Pancreas (tissue), 10 donors: ENCODE results near the gene KRTAP10-7. TPM values are rescaled to one million over a fixed set of nuclear protein-coding genes. Genes with fewer than 3 reads are reported as not detected.
"Not testable (repeated sequence)": the region's sequence is repeated elsewhere in the genome, so short reads cannot be mapped to it uniquely, and the experiment has no call there.

Experiments
- ATAC-seq, 4 donors: fragments of 200-7000 bp; cut with Tn5 transposase; one replicate each; pipeline versions ENCODE4 v1.8.0 to v1.9.1; 2020; ENCODE audit warnings: mild to moderate bottlenecking in 4 of 4, moderate library complexity in 4 of 4
- DNase-seq, 6 donors: peaks; one replicate each; pipeline ENCODE4 v3.0.0-alpha.2; 2020
- FAIRE-seq: peaks from 2 replicates; lab custom pipeline; 2012; peaks lifted over from hg19 to GRCh38; lab: Jason Lieb, UNC
- H3K27ac ChIP-seq, 4 donors: fragments of 200-600 bp; sonication (generic); 1 replicate in 3 of 4; 2 replicates in 1 of 4; pipeline versions ENCODE4 v1.5.0 to v1.8.0; 2020
- H3K27me3 ChIP-seq, 4 donors: fragments of 200-600 bp; one replicate each; pipeline ENCODE4 v1.8.0; 2021
- H3K36me3 ChIP-seq, 3 donors: fragments of 200-600 bp; sonication (generic) in 1 of 3; one replicate each; pipeline versions ENCODE4 v1.5.0 to v1.8.0; 2020 to 2021
- H3K4me1 ChIP-seq, 3 donors: fragments of 200-600 bp; one replicate each; pipeline ENCODE4 v1.8.0; 2021
- H3K4me3 ChIP-seq, 4 donors: fragments of 200-600 bp; sonication (generic) in 2 of 4; one replicate each; pipeline versions ENCODE4 v1.5.0 to v1.8.0; 2020 to 2021
- H3K9me3 ChIP-seq, 4 donors: fragments of 200-600 bp; one replicate each; pipeline ENCODE4 v1.8.0; 2021
- CTCF ChIP-seq, 4 donors: fragments of 200-600 bp; sonication (generic) in 3 of 4; IDR thresholded peaks; one replicate each; pipeline versions ENCODE4 v1.5.0 to v1.8.0; 2021; ENCODE audit warnings: antibody characterized with exemption in 4 of 4
- WGBS, 2 donors: extraction: QIAGEN DNeasy Blood & Tissue Kit; methylation state at CpG; one replicate each; pipeline ENCODE4 v1.1.7; 2013; 5-methylcytosine and 5-hydroxymethylcytosine counted together
- intact Hi-C, 3 donors: fragments of 100-400 bp; cut with DNase I; formaldehyde crosslinking; loops; one replicate each; pipeline versions ENCODE4 v1.11.1 to v1.14.2; 2022
- polyA plus RNA-seq, 2 donors: library from polyadenylated mRNA; stranded (reverse); fragments of 200-250 nt; gene quantifications; one replicate each; pipeline ENCODE4 v1.2.3, GENCODE V29; 2013
- total RNA-seq, 6 donors: library from RNA; stranded (reverse); fragmentation: NEBNext Ultra II Directional in 4 of 6; extraction: Animal tissue kit (Norgen Biotek cat#: 25700) in 4 of 6; gene quantifications; one replicate each; pipeline versions ENCODE4 v1.2.1 to v1.2.4, GENCODE V29; 2021 to 2023
- donor health status: healthy with polysubstance abuse.
- donor health status: DM: no; HTN: no; CAD: no; lungs with moderate emphysema.
- donor health status: DM: no; HTN: no; CAD: no.
- donor health status: control.
- donor health status: control.
- donor health status: Bipolar disorder and iron deficiency.
- donor health status: DM: yes; HTN: yes; CAD: no.
- donor health status: DM: no; HTN: no; CAD: no.
- donor health status: DM: no; HTN: no; CAD: no.
- donor health status: DM: yes; HTN: yes; CAD: no.

The KRTAP10-7 gene
- total and polyA plus RNA-seq, 8 donors: not detected

- H3K27me3 ChIP-seq: peaks cover 0 to 7% (median 0%) of the 10 kb centered on the region in 4 donors
- DNase-seq: no peak
- H3K9me3 ChIP-seq: no peaks in the 10 kb centered on the region
- no peaks in the 10 kb centered on the region for H3K4me1 ChIP-seq
- FAIRE-seq: no peak
- TF ChIP-seq CTCF (IDR thresholded peaks at IDR 0.05): no peak
- H3K36me3 ChIP-seq: no peaks in the 10 kb centered on the region
- intact Hi-C loops: no loop called here
- 80 to 91% methylated on average over 2 of the region's 2 CpGs for WGBS, 2 donors
- no peak overlapping the region for H3K27ac ChIP-seq
- no peak overlapping the region for H3K4me3 ChIP-seq
- no peak for ATAC-seq
Observed at GRCh38 chr21:44589094-44589493, 11.3 kb upstream of the KRTAP10-7 start.

- peaks cover 0 to 7% (median 0%) of the 10 kb centered on the region in 4 donors for H3K27me3 ChIP-seq
- FAIRE-seq: no peak
- H3K36me3 ChIP-seq: no peaks in the 10 kb centered on the region
- no peaks in the 10 kb centered on the region for H3K9me3 ChIP-seq
- TF ChIP-seq CTCF (IDR thresholded peaks at IDR 0.05): no peak
- H3K4me1 ChIP-seq: no peaks in the 10 kb centered on the region
- 48 to 55% methylated on average over 24 of the region's 24 CpGs for WGBS, 2 donors
- ATAC-seq: no peak
- H3K4me3 ChIP-seq: no peak overlapping the region
- peak in 1 of 6 donors; percentile 28 for DNase-seq
- intact Hi-C loops: no loop called here
- H3K27ac ChIP-seq: no peak overlapping the region
Observed at GRCh38 chr21:44589586-44590305, 10.7 kb upstream of the KRTAP10-7 start.

DNA sequence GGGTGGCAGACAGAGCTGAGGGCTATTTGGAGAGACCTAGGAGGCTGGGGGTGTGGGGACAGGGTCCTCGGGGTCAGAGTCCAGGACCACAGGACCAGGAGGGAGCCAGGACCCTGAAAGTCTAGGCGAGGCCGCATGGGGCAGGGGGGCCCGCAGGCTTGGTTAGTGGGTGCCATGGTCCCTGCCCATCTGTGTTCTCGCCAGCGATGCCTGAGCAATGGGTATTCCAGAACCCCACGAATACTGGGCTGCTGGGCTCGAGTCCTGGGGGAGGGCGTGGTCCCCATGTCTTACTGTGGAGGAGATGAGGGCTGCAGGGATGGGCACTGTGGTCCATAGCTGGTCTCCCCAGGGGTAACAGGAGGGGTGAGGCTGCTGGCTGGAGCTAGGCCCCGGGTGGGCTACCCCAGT is 10.1 kb upstream of the KRTAP10-7 start:
- peak in 1 of 6 donors; percentile 47 for DNase-seq
- Histone ChIP-seq H3K4me3 (no peak overlapping the region), H3K9me3 (no peaks in the 10 kb centered on the region), H3K4me1 (no peaks in the 10 kb centered on the region), H3K27me3 (peaks cover 0 to 7% (median 0%) of the 10 kb centered on the region in 4 donors), H3K36me3 (no peaks in the 10 kb centered on the region), H3K27ac (no peak overlapping the region)
- FAIRE-seq: no peak
- 53 to 68% methylated on average over 10 of the region's 10 CpGs for WGBS, 2 donors
- intact Hi-C loops: no loop called here
- no peak for ATAC-seq
- no peak for TF ChIP-seq CTCF (IDR thresholded peaks at IDR 0.05)

DNA sequence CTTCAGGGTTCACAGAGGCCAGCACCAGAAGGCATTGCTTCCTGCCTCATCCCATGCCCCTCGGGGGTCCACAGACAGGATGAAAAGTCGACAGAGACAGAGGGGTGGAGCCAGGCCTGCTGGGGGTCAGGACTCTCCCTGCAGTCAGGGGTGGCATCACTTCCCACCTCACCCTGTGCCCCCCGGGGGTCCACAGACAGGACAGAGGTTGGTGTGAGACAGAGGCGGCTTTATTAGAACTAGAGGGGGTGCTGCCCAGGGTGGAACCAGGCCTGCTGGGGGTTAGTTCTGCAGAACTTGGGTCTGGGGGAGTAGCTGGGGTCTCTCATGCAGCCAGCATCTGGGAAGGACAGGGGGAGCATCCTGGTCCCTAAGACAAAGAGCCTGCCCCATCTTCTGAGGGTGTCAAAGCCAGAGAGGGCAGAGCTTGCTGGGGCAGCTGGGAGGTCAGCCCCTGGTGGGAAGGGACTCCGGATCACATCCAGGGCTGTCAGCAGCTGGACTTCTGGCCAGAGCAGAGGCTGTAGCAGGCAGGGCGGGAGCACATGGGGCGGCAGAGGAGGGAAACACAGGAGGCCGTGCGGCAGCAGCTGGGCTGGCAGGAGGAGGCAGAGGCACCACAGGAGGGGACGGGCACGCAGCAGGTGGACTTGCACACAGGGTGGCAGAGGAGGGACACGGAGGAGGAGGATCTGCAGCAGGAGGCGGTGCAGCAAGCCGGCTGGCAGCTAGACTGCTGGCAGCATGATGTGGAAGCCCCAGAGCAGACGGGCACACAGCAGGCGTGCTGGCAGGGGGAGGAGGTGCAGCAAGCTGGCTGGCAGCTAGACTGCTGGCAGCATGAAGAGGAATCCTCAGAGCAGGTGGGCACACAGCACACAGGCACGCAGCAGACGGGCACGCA is 9.2 kb upstream of the KRTAP10-7 start:
- FAIRE-seq, H3K4me1 ChIP-seq, H3K4me3 ChIP-seq, H3K9me3 ChIP-seq, DNase-seq, intact Hi-C loops, H3K27me3 ChIP-seq, H3K36me3 ChIP-seq, H3K27ac ChIP-seq, ATAC-seq: not testable (repeated sequence)
- WGBS, 2 donors: 39 to 50% methylated on average over 15 to 18 of the region's 19 CpGs

- DNase-seq: peak in 1 of 6 donors; percentile 40
- intact Hi-C loops, FAIRE-seq, H3K27ac ChIP-seq, H3K9me3 ChIP-seq, ATAC-seq, H3K4me1 ChIP-seq, H3K4me3 ChIP-seq, H3K36me3 ChIP-seq, H3K27me3 ChIP-seq: not testable (repeated sequence)
- WGBS, 2 donors: 13 to 32% methylated on average over 1 to 4 of the region's 4 CpGs
Observed at GRCh38 chr21:44591801-44592130, 8.6 kb upstream of the KRTAP10-7 start.
